Activated CD8-positive, alpha-beta memory T cell treated with anti-CD3 and anti-CD28 coated beads for 36 hours (primary cell): ENCODE measurements around the gene SMOC1. TPM values are rescaled to one million over a fixed set of nuclear protein-coding genes. Genes with fewer than 3 reads are reported as not detected.
"Not testable (repeated sequence)": the region's sequence is repeated elsewhere in the genome, so short reads cannot be mapped to it uniquely, and the experiment has no call there.

Experiments
- CTCF ChIA-PET: fragments of 350-600 bp; sonication (Branson Sonifier 250); formaldehyde crosslinking; loops from one replicate; lab custom pipeline; 2021; ENCODE audit warnings: antibody characterized with exemption; lab: Charles Lee
- POLR2A ChIA-PET: fragments of 350-600 bp; sonication (Branson Sonifier 250); formaldehyde crosslinking; loops from one replicate; lab custom pipeline; 2021; ENCODE audit warnings: antibody characterized with exemption; lab: Charles Lee
- total RNA-seq, 2 experiments: library from RNA; stranded (reverse); gene quantifications; one replicate each; pipeline ENCODE4 v1.2.3, GENCODE V29; 2021

The SMOC1 gene
- total RNA-seq, 2 experiments from 2014 or later, result not detected

- ChIA-PET CTCF (no interaction called here), POLR2A (no interaction called here)
Observed at GRCh38 chr14:69887740-69888657, 8.8 kb downstream of the SMOC1 start.

- POLR2A ChIA-PET, result no interaction called here
Observed at GRCh38 chr14:69891422-69891821, 12.2 kb downstream of the SMOC1 start.

DNA sequence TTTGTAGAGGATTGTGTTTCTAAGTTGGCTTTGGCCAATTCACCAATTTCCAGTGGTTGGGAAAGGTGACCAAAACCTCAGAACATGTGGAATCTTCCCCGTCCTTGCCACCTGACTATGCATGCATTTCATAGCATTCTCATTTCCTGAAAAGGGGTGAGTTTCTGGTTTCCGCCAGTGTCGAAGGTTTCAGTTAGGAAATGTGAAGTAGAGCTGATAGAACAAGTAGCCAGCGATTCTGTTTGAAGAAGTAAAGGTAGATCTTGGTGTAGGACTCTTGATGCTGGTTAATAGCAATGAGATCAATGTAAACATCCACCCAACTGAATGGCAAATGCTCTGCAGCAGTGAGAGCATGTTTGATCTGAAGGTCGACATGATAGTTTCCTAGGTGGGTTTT, 15.9 kb downstream of the SMOC1 start:
- POLR2A ChIA-PET, result no interaction called here
- CTCF ChIA-PET, result interaction anchor here (0.7 kb wide), 1 partner anchor 133 kb away, joined by 3 read pairs; no protein-coding TSS in a partner anchor

More at GRCh38 chr14:69891422-69891821, 12.2 kb downstream of the SMOC1 start:
- CTCF ChIA-PET, result no interaction called here

GRCh38 chr14:69896080-69896479, 16.9 kb downstream of the SMOC1 start:
- POLR2A ChIA-PET, result no interaction called here
- CTCF ChIA-PET, result no interaction called here

GRCh38 chr14:69896972-69897371, 17.8 kb downstream of the SMOC1 start:
- POLR2A ChIA-PET, result no interaction called here
- CTCF ChIA-PET, result no interaction called here

DNA sequence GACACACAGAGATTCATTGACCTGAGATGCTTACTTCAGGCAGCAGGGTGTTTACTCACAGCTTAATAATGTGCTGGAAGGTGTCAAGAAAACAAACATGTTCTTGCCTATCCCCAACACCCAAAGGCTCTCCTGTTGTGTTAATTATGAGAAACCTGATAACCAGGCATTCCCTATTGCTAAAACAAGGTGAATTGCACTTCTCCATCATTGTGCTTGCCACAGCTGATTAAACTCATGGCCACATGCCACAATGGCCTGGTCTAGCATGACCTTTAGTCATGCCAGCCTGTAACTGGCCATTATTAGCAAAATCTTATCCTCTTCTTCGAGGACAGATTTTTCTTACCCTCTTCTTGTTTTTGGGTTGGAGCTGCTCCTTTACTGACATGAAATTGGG, 21.4 kb downstream of the SMOC1 start:
- ChIA-PET POLR2A (no interaction called here), CTCF (no interaction called here)

- POLR2A ChIA-PET, result no interaction called here
- CTCF ChIA-PET, result no interaction called here
Observed at GRCh38 chr14:69901113-69901951, 22.1 kb downstream of the SMOC1 start.

DNA sequence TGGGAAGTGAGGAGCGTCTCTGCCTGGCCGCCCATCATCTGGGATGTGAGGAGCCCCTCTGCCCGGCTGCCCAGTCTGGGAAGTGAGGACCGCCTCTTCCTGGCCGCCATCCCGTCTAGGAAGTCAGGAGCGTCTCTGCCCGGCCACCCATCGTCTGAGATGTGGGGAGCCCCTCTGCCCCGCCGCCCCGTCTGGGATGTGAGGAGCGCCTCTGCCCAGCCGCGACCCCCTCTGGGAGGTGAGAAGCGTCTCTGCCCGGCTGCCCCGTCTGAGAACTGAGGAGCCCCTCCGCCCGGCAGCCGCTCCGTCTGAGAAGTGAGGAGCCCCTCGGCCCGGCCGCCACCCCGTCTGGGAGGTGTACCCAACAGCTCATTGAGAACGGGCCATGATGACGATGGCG, 23.8 kb downstream of the SMOC1 start:
- POLR2A ChIA-PET, CTCF ChIA-PET: not testable (repeated sequence)

DNA sequence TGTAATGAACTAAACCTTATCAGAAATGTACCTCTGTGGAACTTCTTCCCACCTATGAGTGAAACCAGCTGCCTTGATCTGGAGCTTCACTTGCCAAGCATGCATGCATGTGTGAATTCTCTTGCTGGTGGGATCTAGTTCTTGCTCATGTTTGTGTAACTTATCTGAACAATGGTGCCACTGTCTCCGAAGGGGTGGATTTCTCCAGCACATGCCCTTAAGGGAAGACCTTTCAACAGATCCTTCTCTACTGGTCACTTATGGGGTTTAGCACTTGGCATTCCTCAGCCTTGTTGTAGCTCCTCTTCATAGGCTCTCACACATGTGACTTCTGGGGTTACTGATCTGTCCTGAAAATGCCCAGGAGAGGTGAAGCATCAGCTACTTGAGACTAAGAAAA, 25.0 kb downstream of the SMOC1 start:
- ChIA-PET POLR2A (no interaction called here), CTCF (no interaction called here)

DNA sequence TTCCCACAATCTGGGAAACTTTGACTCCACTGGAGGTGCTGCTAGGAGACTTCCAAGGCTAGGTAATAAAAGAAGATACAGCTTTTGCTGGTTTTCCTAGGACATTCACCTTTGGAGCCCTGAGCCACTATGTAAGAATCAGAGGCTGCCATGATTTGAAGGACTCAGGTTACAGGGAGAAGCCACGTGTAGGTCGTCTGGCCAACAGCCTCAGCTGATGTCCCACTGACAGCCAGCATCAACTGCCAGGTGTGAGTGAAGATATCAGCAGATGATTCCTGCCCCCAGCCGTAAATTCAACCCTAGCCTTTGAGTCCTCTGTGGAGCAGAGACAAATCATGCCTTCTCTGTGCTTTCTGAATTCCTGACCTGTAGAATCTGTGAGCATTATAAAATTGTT, 27.0 kb downstream of the SMOC1 start:
- CTCF ChIA-PET, result no interaction called here
- POLR2A ChIA-PET, result no interaction called here

- POLR2A ChIA-PET, result no interaction called here
- CTCF ChIA-PET, result no interaction called here
Observed at GRCh38 chr14:69909826-69910550, 30.8 kb downstream of the SMOC1 start.

DNA sequence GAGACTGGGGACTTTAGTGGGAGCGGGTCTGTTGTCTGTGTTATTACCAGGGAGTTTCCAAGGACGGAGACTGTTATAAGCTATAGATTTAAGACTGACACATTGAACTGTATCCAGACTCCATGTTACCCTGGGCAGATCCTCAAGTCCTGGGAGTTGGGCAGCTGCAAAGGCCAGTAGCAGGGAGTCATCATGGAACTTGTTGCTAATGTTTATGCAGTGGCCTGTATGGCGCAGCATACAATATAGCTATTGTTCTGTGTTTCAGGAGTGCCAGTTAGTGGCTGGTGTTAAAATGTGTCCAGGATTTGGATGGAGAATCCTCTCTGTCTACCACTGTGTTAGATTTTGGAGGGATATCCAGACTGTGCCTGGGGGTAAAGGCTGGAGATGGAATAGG, 31.7 kb downstream of the SMOC1 start:
- CTCF ChIA-PET, result no interaction called here

GRCh38 chr14:69913686-69914085, 34.5 kb downstream of the SMOC1 start:
- ChIA-PET POLR2A (no interaction called here), CTCF (no interaction called here)

More for the DNA sequence above, 31.7 kb downstream of the SMOC1 start:
- POLR2A ChIA-PET, result no interaction called here

GRCh38 chr14:69916396-69916795, 37.2 kb downstream of the SMOC1 start:
- ChIA-PET CTCF (no interaction called here), POLR2A (no interaction called here)

- POLR2A ChIA-PET, result no interaction called here
- CTCF ChIA-PET, result no interaction called here
Observed at GRCh38 chr14:69917287-69917686, 38.1 kb downstream of the SMOC1 start.

DNA sequence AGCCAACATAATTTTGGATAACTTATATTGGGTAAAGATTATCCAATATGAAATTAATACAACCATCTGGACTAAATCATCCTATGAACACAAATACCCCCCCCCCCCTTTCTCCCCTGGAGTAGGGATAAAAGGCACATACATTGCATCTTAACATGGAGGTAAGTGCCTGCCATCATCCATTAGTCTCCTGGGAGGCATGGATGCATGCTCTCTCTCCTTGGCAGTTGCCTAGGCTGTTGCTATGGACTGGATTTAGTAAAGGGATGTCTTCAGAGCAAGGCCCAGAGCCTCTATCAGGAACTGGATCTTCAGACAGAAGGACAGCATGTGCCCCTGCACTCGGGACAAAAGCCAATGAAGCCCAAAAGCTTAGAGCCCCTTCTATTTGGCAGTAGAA, 40.6 kb downstream of the SMOC1 start:
- ChIA-PET CTCF (no interaction called here), POLR2A (no interaction called here)

DNA sequence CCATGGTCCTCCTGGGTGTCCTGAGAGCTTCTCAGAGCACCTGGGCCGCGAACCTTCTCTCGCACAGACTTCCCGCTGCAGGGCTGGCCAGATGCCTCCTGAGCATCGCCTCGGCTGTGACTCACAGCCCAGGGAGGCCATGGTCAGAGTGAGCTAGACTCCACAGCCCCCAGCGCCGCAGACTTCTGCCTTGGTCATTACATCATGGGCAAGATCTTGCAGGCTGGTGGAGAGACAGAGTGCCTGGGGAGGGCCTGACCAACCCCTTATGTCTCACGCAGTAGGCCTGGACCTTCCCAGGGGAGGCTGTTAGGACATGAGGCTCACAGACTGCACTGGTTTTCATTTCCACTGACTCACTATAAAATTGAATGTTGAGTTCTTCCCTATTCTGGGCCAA, 41.8 kb downstream of the SMOC1 start:
- ChIA-PET CTCF (no interaction called here), POLR2A (no interaction called here)

DNA sequence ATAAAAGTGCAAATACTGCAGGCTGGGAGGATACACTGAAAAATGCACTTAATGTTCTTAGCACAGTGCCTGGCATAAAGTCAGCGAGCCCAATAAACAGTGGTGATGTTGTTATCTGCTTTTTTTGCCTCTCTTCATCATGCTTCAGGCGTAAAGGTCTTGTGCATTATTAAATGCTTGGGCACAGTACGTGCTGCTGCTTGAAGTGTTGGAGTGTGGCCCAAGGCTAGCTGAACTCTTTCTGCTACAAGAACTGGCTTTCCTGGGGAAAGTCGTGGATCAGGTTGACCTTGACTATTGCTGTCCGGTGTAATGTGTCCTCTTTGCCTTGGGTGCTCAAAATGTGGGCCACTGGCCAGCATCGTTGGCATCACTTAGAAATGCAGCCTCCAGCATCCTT, 43.0 kb downstream of the SMOC1 start:
- ChIA-PET CTCF (no interaction called here), POLR2A (no interaction called here)

- CTCF ChIA-PET, result no interaction called here
- POLR2A ChIA-PET, result no interaction called here
Observed at GRCh38 chr14:69924201-69924600, 45.0 kb downstream of the SMOC1 start.

- ChIA-PET POLR2A (no interaction called here), CTCF (no interaction called here)
Observed at GRCh38 chr14:69928111-69928523, 48.9 kb downstream of the SMOC1 start.
